BJ (cell line): Measurements from ENCODE around the gene TBC1D3L. TPM values are rescaled to one million over a fixed set of nuclear protein-coding genes. Genes with fewer than 3 reads are reported as not detected.
"Not testable (repeated sequence)": the region's sequence is repeated elsewhere in the genome, so short reads cannot be mapped to it uniquely, and the experiment has no call there.

Experiments
- CTCF ChIA-PET: fragments of 350-600 bp; formaldehyde crosslinking; extraction: SDS; loops from one replicate; lab custom pipeline; 2021; ENCODE audit warnings: antibody characterized with exemption, inconsistent platforms; lab: Yijun Ruan, JAX
- POLR2A ChIA-PET: fragments of 300-600 bp; sonication (Branson Sonifier 250); formaldehyde crosslinking; extraction: SDS; loops from one replicate; lab custom pipeline; 2021; ENCODE audit warnings: antibody characterized with exemption; lab: Charles Lee
- DNase-seq: peaks from one replicate; pipeline ENCODE4 v3.0.0-alpha.2; 2011; ENCODE audit warnings: low read depth
- H3K27me3 ChIP-seq: 2 replicates; pipeline ENCODE4 v1.6.0; 2011; ENCODE audit warnings: low read length; ENCODE audit not compliant: control insufficient read depth, insufficient read depth
- H3K36me3 ChIP-seq: 2 replicates; pipeline ENCODE4 v1.5.1; 2011; ENCODE audit warnings: low read length; ENCODE audit not compliant: control insufficient read depth, insufficient read depth
- H3K4me3 ChIP-seq: 2 replicates; pipeline ENCODE4 v1.5.1; 2011; ENCODE audit warnings: low read depth, mild to moderate bottlenecking, control low read depth, low read length
- polyA minus RNA-seq: library from RNA; depleted of rRNA, polyadenylated mRNA; stranded (reverse); fragments of >200 nt; gene quantifications from 2 replicates; pipeline ENCODE4 v1.2.3, GENCODE V29; 2011; rRNA and poly(A)+ RNA removed
- polyA plus RNA-seq: library from polyadenylated mRNA; depleted of rRNA; stranded (reverse); fragments of >200 nt; gene quantifications from 2 replicates; pipeline ENCODE4 v1.2.3, GENCODE V29; 2011; rRNA removed
- small RNA-seq: library from RNA; depleted of rRNA; stranded (forward); fragments of <200 nt; gene quantifications from one replicate; pipeline ENCODE3, GENCODE V24; 2012; ENCODE audit warnings: low replicate concordance, low read depth; ENCODE audit not compliant: insufficient read length

The TBC1D3L gene
- polyA plus RNA-seq (9.4 and 12.4 TPM in 2 replicates), polyA minus RNA-seq (0.71 and 1.3 TPM in 2 replicates)

DNA sequence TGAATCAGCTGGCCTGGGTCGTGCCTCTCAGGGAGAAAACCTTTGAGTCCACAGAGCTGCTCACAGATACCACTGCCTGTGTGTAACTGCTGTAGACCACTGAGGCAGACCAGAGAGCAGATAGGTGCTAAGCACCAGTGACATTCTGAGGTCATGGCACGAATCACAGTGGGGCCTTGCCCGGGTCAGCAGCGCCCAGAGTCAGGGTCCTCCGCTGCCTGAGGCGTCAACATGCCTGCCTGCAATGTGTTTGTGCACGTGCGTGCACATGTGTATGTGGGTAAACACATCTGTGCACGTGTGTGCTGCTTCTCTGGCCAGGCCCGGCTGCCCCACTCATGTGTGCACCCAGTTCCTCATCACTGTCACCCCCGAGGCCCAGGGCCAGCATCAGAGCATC, at the start of gene TBC1D3L:
TBC1D3L (minus strand) TSS at position 101 of the 400 bp plus-strand sequence. CDS start 1,540 bp downstream, outside the sequence.
- CTCF ChIA-PET, H3K36me3 ChIP-seq, POLR2A ChIA-PET, DNase-seq, H3K4me3 ChIP-seq, H3K27me3 ChIP-seq: not testable (repeated sequence)

DNA sequence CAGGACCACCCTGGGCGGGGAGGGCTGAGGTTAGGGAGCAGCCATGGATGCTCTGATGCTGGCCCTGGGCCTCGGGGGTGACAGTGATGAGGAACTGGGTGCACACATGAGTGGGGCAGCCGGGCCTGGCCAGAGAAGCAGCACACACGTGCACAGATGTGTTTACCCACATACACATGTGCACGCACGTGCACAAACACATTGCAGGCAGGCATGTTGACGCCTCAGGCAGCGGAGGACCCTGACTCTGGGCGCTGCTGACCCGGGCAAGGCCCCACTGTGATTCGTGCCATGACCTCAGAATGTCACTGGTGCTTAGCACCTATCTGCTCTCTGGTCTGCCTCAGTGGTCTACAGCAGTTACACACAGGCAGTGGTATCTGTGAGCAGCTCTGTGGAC, 14.8 kb upstream of the TBC1D3L start, which contains the start of gene TBC1D3D:
TBC1D3D (plus strand) TSS at position 301 of the 400 bp plus-strand sequence. CDS start 1,585 bp downstream, outside the sequence.
- DNase-seq, POLR2A ChIA-PET, H3K27me3 ChIP-seq, H3K36me3 ChIP-seq, H3K4me3 ChIP-seq, CTCF ChIA-PET: not testable (repeated sequence)

Small RNA genes within 50 kb of the gene (small RNA-seq; reads per million reads assigned to genes)
- not detected for gene RF00001

Other genes with a start within 250 kb of the TBC1D3L start
- not detected in 2 replicates for gene HNF1B, start 244.0 kb downstream of the TBC1D3L start, polyA plus RNA-seq
- not detected in 2 replicates for gene TBC1D3K, start 64.6 kb downstream of the TBC1D3L start, polyA plus RNA-seq
- 1.3 and 2.0 TPM in 2 replicates for gene TBC1D3D, start 14.9 kb upstream of the TBC1D3L start, polyA plus RNA-seq
- not detected in 2 replicates for gene TBC1D3C, start 79.6 kb upstream of the TBC1D3L start, polyA plus RNA-seq
- gene TBC1D3E, start 138.9 kb upstream of the TBC1D3L start, polyA plus RNA-seq, result not detected in 2 replicates
- not detected in 2 replicates for gene TBC1D3, start 203.5 kb upstream of the TBC1D3L start, polyA plus RNA-seq